GM12892 (cell line): Measurements from ENCODE around the gene CCL15.

Source experiments
- DNase-seq: peaks from one replicate; pipeline ENCODE4 v3.0.0; 2011; ENCODE audit not compliant: insufficient read length
- FAIRE-seq: peaks from 2 replicates; lab custom pipeline; 2011; peaks lifted over from hg19 to GRCh38; lab: Jason Lieb, UNC
- POLR2A ChIP-seq: IDR thresholded peaks from 2 replicates; pipeline ENCODE4 v1.6.1; 2011; ENCODE audit warnings: low read depth, low read length, control low read depth
- POLR2AphosphoS5 ChIP-seq: IDR thresholded peaks from 2 replicates; pipeline ENCODE4 v1.6.1; 2011; ENCODE audit warnings: low read depth, low read length, control low read depth
- TAF1 ChIP-seq: IDR thresholded peaks from 2 replicates; pipeline ENCODE4 v1.6.1; 2011; ENCODE audit warnings: low read depth, mild to moderate bottlenecking, control low read depth, low read length, borderline replicate concordance

Gene CCL15

GRCh38 chr17:35986643-35987042, 14.7 kb downstream of the CCL15 start, which contains the start of gene CCL14:
Gene CCL14 (minus strand): TSS chr17:35986729. CDS start chr17:35986649, 80 bp downstream.
- FAIRE-seq (no peak), DNase-seq (no peak)
- no peak for TF ChIP-seq TAF1
- TF ChIP-seq POLR2A = no peak
- TF ChIP-seq POLR2AphosphoS5 = no peak

- DNase-seq = no peak
- FAIRE-seq = no peak
These were observed 17.2 kb downstream of the CCL15 start for GRCh38 chr17:35984140-35984539.

GRCh38 chr17:35982409-35983191, 18.8 kb downstream of the CCL15 start:
- no peak for TF ChIP-seq TAF1
- TF ChIP-seq POLR2AphosphoS5 = no peak
- no peak for TF ChIP-seq POLR2A
- FAIRE-seq = no peak
- no peak for DNase-seq

More at GRCh38 chr17:35984140-35984539, 17.2 kb downstream of the CCL15 start:
- TF ChIP-seq POLR2AphosphoS5 = no peak
- TF ChIP-seq POLR2A = no peak
- no peak for TF ChIP-seq TAF1

- no peak for DNase-seq
- TF ChIP-seq POLR2AphosphoS5 = no peak
- TF ChIP-seq TAF1 = no peak
- TF ChIP-seq POLR2A = no peak
- FAIRE-seq = no peak
These were observed 19.4 kb downstream of the CCL15 start for GRCh38 chr17:35981908-35982330.

GRCh38 chr17:35981246-35981645, 20.1 kb downstream of the CCL15 start, which contains the start of gene CCL16:
Gene CCL16 (minus strand): TSS chr17:35981497. CDS start chr17:35981420, 77 bp downstream.
- FAIRE-seq (no peak), DNase-seq (no peak)
- TF ChIP-seq POLR2A (no peak), TAF1 (no peak), POLR2AphosphoS5 (no peak)

- TF ChIP-seq POLR2A (no peak), POLR2AphosphoS5 (no peak), TAF1 (no peak)
- DNase-seq (no peak), FAIRE-seq (no peak)
These were observed 23.0 kb downstream of the CCL15 start for GRCh38 chr17:35978346-35978745.

GRCh38 chr17:35977509-35977908, 23.8 kb downstream of the CCL15 start:
- DNase-seq = no peak
- no peak for FAIRE-seq
- TF ChIP-seq POLR2AphosphoS5 (no peak), TAF1 (no peak), POLR2A (no peak)

- TF ChIP-seq POLR2A (no peak), TAF1 (no peak), POLR2AphosphoS5 (no peak)
- DNase-seq = no peak
- no peak for FAIRE-seq
These were observed 27.8 kb downstream of the CCL15 start for GRCh38 chr17:35973333-35974260.

- FAIRE-seq = no peak
- TF ChIP-seq POLR2AphosphoS5 (no peak), TAF1 (no peak), POLR2A (no peak)
- DNase-seq = no peak
These were observed 28.4 kb downstream of the CCL15 start for GRCh38 chr17:35972945-35973332.

- no peak for DNase-seq
- no peak for FAIRE-seq
- TF ChIP-seq TAF1 = no peak
These were observed 28.8 kb downstream of the CCL15 start for GRCh38 chr17:35972535-35972934.

- TF ChIP-seq POLR2AphosphoS5 = no peak
- no peak for TF ChIP-seq POLR2A
- no peak for TF ChIP-seq TAF1
- DNase-seq (no peak), FAIRE-seq (no peak)
These were observed 29.3 kb downstream of the CCL15 start for GRCh38 chr17:35972066-35972465.
